HG02610 (cell line): ENCODE data around the gene ZNF428.
"Not testable (repeated sequence)": the region's sequence is repeated elsewhere in the genome, so short reads cannot be mapped to it uniquely, and the experiment has no call there.

ENCODE experiments used
- ATAC-seq: cut with Tn5 transposase; IDR thresholded peaks from one replicate; pipeline ENCODE4 v1.9.1; 2021; ENCODE audit warnings: mild to moderate bottlenecking, moderate library complexity; ENCODE audit not compliant: unreplicated experiment

Gene ZNF428

DNA sequence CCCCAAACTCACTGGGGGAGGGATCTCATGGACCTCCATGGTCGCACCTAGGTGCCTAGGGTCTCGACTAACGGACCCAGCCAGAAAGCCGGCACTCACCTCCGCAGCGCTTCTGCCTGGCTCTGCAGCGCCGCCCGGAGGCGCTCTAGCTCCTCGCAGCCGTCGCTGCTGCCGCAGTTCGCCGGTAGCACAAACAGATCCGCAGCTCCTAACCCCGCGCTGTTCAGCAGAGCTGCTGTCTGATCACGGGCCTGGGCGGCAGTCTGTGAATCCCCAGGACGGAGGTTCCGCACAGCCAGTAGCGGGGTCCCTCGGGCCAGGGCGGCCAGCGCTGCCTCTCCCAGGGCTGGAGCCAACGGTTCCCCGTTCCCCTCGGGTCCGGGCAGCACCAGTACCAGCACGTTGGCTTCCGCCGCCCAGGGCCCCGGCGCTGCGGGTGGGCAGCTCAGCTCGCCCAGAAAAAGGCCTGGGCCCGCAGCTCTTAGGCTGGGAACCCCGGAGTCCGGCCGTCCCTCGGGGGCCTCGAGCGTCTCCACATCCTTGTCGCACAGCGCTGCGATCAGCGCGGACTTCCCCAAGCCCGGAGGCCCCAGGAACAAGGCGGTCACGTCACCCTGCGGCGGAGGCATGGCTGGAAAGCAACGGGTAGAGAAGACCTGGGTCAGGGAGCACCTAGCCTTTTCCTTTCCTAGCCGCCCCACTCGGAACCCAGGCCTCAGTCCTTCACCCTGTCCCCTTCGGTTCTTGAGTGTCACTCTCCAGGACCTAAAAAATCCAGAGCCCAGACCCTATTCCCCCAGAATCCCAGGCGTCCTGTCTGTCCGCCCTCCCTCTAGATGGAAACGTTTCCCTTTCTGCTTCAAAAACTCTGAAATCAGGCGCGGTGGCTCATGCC is 24.5 kb downstream of the ZNF428 start:
- ATAC-seq = peak; percentile 26

DNA sequence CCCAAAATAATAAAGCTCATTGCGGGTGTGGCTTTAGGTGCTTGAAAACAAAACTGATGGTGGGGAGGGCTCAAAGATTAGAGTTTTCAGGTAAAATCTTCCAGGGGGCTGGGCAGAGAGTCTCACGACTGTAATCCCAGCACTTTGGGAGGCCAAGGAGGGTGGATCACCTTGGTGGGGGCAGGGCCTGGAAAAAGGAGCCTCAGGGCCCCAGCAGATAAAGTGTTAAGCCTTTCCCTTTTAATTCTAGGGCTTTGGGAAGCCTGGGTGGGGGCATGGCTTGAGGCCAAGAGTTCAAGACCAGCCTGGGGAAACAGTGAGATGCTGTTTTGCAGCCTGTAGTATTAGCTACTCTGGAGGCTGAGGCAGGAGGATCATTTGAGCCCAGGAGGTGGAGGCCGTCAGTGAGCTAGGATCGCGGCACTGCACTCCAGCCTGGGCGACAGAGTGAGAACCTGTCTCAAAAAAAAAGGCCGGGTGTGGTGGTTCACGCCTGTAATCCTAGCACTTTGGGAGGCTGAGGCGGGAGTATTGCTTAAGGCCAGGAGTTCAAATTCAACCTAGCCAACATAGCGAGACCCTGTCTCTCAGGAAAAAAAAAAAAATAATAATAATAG is 25.2 kb downstream of the ZNF428 start:
- no peak for ATAC-seq

DNA sequence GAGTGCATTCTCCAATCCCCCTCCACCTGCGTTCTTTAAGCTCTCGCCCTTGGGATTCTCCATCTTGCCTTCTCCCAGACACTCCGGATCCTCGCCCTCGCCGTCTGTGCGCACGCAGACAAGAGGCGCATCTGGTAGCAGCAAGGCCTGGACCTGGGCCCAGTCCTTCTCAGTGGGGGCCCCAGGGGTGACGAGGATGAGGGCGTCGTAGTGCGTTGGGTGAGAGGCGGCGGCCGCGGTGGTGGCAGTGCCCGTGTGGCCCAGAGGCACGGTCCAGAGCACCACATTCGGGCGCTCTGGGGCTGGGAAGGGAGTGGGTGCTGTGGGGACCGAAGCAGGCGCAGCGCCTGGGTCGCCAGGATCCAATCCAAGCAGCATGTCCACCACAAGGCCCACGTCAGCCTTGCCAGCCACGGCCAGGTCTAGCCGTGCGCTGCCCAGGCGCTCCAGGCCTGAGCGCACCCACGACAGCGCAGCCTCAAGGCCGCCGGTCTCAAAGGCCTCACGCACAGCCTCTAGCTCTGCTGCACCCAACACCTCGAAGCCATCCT is 26.6 kb downstream of the ZNF428 start:
- no peak for ATAC-seq

GRCh38 chr19:43591904-43592772 is 27.3 kb downstream of the ZNF428 start:
- no peak for ATAC-seq

GRCh38 chr19:43589678-43590077 is 29.8 kb downstream of the ZNF428 start:
- no peak for ATAC-seq

DNA sequence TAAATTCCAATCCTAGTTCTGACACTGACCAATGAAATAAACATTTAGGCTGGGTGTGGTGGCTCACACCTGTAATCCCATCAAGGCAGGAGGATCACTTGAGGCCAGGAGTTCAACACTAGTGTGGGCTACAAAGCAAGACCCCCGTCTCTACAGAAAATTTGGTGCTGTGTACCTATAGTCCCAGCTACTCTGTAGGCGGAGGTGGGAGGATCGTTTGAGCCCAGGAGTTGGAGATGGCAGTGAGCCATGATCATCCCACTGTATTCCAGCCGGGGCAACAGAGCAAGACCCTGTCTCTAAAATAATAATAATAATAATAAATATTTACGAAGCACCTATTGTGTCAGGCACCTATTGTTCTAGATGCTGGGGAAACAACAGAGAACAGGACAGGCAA is 30.2 kb downstream of the ZNF428 start:
- ATAC-seq = no peak

DNA sequence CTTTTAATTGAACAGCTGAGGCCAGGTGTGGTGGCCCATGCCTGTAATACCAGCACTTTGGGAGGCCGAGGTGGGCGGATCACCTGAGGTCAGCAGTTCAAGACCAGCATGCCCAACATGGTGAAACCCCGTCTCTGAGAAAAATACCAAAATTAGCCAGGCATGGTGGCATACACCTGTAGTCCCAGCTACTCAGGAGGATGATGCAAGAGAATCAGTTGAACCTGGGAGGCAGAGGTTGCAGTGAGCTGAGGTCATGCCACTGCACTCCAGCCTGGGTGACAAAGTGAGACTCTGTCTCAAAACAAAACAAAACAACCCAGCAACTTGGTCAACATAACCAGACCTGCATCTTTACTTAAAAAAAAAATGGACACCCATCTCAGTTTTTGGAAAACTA is 32.4 kb downstream of the ZNF428 start:
- not testable (repeated sequence) for ATAC-seq

DNA sequence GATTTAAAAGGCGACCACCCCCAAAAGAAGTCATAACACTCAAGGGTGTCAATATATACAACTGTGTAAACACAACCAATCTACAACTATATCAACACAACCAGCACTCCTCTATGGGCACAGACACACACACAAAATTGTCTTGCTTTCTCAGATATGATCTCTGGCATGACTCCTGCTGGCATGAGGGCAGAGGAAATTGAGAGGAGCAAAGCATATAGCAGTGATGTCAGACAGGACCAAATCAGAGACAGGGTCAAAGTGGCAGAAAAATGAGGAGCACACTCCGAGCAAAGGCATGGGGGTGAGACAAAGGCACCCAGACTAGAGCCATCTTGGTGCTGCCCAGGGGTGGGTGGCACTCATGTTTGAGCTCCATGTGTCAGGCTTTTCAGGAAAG is 33.1 kb downstream of the ZNF428 start:
- no peak for ATAC-seq

DNA sequence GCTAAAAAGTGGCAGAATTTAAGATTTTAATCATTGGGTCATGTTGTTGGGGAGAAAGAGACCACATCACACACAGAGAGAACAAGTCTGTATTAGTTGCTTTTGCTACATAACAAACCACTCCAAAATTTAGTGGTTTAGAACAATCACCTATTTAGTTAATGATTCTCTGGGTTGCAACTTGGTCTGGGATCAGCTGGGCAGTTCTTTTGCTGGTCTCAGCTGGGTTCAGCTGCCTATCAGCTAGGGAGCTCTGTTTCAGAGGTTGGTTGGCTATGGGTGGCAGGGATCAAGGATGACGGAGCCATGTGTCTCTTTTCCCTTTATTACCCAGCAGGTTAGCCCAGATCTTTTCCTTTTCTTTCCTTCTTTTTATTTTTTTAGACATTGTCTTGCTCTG is 34.9 kb downstream of the ZNF428 start:
- ATAC-seq = no peak

GRCh38 chr19:43582495-43582894 is 36.9 kb downstream of the ZNF428 start:
- ATAC-seq = no peak

DNA sequence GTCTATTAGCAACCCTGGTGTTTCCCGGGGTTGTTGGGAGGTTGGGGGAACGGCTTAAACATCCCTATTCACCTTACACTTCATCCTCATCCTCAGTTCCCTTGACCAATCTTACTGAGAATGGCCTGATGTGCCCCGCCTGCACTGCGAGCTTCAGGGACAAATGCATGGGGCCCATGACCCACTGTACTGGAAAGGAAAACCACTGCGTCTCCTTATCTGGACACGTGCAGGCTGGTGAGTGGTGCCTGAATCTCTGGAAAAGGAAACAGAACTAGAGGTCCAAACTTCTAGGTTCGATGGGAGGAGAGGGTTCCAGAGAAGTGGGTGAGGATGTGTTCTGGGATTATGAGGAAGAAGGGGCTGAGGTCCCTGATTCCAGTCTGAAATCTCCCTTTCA is 38.0 kb downstream of the ZNF428 start:
- no peak for ATAC-seq

GRCh38 chr19:43578787-43579186 is 40.6 kb downstream of the ZNF428 start:
- ATAC-seq = no peak

GRCh38 chr19:43575955-43576878 is 43.2 kb downstream of the ZNF428 start:
- ATAC-seq = peak; percentile 3

DNA sequence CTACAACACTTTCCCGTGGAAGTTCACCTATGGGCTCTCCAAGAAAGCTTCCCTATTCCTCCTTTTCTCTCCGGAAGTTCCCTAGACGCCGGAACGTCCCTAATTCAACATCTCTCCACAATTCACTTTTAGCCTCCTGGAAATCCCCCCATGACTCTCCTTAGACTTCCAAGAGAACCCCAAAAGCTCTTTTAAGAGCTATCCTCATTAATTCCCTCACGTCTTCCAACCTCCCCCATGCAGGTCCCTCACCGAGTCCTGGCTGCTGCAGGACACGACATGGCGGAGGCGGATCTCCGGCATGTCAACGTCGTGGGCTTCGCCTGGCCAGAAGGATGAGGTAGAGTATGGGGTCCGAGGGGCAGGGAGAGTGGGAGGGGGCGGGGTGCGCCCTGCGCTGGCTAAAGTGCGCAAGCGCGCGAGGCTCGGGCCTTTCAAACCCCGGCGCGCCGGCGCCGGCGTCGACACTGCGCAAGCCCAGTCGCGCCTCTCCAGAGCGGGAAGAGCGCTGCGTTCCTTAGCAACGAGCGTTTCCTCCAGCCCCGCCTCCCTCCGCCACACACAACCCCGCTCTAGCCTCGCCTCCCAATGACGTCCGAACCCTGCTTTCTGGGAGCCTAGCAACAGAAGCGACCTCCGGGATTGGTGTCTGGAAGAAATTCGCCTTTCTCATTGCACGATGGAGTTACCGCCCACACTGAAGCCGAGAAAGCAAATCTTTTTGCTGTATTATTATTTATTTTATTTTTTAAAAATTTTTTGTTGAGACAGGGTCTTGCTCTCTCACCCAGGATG is 44.1 kb downstream of the ZNF428 start, which contains the start of the genes PINLYP and XRCC1:
Gene PINLYP (plus strand): TSS at position 646 of the 795 bp plus-strand sequence. CDS start 1,391 bp downstream, outside the sequence.
Gene XRCC1 (minus strand): TSS at position 372 of the 795 bp plus-strand sequence. CDS start 69 bp downstream, at position 303.
- peak; percentile 97 for ATAC-seq

- ATAC-seq = no peak
Observed at GRCh38 chr19:43574424-43575155, 44.8 kb downstream of the ZNF428 start.

GRCh38 chr19:43572171-43572588 is 47.2 kb downstream of the ZNF428 start:
- ATAC-seq = no peak

GRCh38 chr19:43570174-43570791 is 49.1 kb downstream of the ZNF428 start:
- no peak for ATAC-seq

- ATAC-seq = no peak
Observed at GRCh38 chr19:43569657-43570056, 49.8 kb downstream of the ZNF428 start.
